Astrocyte of the cerebellum (primary cell): ENCODE results near the gene BNIP2.

Experiments
- DNase-seq: peaks from one replicate; pipeline ENCODE4 v3.0.0-alpha.2; 2011; ENCODE audit warnings: low read depth
- H3K4me3 ChIP-seq: 2 replicates; pipeline ENCODE4 v1.5.1; 2011; ENCODE audit warnings: mild to moderate bottlenecking, low read depth, low read length, moderate library complexity
- in situ Hi-C: cut with HindIII; loops from 2 replicates; pipeline ENCODE4 v1.10.0; 2017; ENCODE audit warnings: low sequenced_read_pairs
- TF ChIP-seq, protein P1 (sequence below): IDR thresholded peaks from 2 replicates; pipeline ENCODE4 v1.5.1; 2012; ENCODE audit warnings: low read length, low read depth, moderate library complexity, mild to moderate bottlenecking; ENCODE audit errors: missing control alignments

BNIP2 gene

DNA sequence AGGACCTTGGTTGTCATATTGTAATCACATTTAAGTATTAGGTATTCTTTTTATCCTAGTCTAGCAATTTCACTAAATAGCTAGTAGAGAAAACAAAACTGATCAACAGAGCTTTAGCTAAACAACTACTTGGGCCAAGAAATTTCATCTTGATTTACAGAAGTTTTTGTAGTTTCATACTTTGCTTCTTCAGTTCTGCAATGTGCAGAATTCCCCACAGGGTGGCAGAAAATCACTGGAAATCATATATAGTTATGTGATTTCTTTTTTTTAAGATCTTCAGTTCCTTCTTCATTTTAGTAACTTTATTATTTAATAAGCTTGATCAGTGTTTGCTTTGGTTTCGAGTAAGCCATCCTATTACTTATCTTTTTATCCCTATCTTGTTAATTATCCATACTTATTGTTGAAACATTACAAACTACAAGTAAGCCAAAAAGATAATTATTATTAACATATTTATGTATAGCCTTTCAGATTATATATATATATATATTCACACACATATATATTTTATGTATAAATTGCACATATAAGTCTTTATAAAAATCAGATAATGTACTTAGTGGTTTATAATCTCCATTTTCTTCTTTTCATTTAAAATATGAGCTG lies 2.2 kb upstream of the BNIP2 start:
- no peak overlapping the region for H3K4me3 ChIP-seq
- in situ Hi-C loops: loop anchor here (10.0 kb wide), 2 partner anchors 634 to 754 kb away; no protein-coding TSS in a partner anchor
- peak; percentile 23 for DNase-seq
- TF ChIP-seq, protein P1, sequence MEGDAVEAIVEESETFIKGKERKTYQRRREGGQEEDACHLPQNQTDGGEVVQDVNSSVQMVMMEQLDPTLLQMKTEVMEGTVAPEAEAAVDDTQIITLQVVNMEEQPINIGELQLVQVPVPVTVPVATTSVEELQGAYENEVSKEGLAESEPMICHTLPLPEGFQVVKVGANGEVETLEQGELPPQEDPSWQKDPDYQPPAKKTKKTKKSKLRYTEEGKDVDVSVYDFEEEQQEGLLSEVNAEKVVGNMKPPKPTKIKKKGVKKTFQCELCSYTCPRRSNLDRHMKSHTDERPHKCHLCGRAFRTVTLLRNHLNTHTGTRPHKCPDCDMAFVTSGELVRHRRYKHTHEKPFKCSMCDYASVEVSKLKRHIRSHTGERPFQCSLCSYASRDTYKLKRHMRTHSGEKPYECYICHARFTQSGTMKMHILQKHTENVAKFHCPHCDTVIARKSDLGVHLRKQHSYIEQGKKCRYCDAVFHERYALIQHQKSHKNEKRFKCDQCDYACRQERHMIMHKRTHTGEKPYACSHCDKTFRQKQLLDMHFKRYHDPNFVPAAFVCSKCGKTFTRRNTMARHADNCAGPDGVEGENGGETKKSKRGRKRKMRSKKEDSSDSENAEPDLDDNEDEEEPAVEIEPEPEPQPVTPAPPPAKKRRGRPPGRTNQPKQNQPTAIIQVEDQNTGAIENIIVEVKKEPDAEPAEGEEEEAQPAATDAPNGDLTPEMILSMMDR: peak; percentile 54

DNA sequence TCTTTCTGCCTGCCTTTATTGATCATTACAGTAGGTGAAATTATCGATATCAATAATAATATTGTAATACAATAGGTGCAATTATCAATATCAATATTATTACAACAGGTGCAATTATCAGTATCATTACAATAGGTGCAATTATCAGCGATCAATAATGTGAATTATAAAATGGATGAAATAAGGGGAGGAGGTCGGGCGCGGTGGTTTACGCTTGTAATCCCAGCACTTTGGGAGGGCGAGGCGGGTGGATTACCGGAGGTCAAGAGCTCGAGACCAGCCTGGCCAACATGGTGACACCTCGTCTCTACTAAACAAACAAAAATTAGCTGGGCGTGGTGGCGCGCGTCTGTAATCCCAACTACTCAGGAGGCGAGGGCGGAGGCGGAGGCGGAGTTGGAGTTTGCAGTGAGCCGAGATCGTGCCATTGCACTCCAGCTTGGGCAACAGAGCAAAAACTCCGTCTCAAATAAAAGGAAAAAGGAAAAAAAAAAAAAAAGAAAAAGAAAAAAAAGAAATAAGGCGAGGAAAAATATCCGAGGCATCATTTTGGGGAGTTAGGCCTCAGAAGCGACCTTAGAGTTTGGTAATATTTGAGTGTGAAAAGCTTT lies 611 bp upstream of the BNIP2 start:
- in situ Hi-C loops: loop anchor here (10.0 kb wide), 2 partner anchors 635 to 755 kb away; no protein-coding TSS in a partner anchor
- TF ChIP-seq, protein P1: no peak
- peak; percentile 19 for DNase-seq
- H3K4me3 ChIP-seq: peak overlapping the region; percentile 97

DNA sequence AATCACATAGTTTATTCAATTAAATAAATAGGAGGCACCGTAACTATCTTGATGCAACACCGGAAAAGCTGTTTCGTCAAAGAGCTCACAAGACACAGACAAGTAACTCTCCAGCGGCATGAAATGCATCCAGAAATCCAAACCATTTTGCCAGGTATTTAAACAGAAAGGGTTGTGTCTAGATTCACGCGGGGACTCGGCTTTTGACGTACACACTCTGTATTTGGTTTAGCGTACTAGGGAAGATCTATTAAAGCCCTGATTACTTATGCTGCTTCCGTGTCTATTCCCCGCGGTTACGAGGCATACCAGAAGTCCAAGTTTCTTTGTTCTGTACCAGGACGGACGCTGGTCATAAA lies 718 bp downstream of the BNIP2 start:
- H3K4me3 ChIP-seq: peak overlapping the region; percentile 97
- in situ Hi-C loops: no loop called here
- DNase-seq: peak; percentile 36
- TF ChIP-seq, protein P1: no peak

DNA sequence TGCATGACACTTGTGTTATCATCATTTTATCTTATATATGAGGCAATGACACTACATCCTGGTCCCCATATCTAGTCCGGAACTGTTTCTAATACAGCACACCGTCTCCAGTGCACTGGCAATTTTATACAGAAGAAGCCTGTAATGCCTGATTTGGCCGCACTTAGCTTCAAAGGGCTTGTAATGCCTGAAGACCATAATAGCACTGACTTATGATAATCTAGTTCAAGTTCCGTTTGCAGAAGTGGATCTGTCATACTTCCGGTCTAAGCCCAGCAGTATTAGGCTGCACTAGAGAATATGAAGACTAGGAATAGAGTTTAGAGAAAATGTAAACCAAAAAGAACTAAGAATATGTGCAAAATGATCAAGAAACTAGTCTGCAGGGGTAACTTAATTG lies 1.3 kb downstream of the BNIP2 start:
- DNase-seq: no peak
- in situ Hi-C loops: no loop called here
- TF ChIP-seq, protein P1: no peak

DNA sequence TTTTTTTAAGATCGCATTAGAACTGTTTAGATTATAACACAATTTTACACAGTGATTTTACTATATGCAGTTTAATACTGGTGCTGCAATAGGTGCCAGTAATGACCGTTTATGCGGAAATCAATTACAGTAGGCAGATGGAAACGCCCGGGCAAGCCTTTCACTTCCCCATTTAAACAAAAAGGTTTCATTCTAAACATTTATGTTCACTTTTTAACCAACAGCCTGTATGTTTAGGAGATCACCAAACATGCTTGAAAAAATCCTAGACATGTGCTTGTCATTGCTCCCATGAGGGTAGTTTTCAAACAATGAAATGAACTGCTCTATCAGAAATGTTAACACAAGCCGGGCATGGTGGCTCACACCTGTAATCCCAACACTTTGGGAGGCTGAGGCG lies 2.7 kb downstream of the BNIP2 start:
- no peak for DNase-seq
- in situ Hi-C loops: no loop called here
- no peak overlapping the region for H3K4me3 ChIP-seq
- TF ChIP-seq, protein P1: no peak

More for the DNA sequence above, 1.3 kb downstream of the BNIP2 start:
- H3K4me3 ChIP-seq: peak overlapping the region; percentile 97

DNA sequence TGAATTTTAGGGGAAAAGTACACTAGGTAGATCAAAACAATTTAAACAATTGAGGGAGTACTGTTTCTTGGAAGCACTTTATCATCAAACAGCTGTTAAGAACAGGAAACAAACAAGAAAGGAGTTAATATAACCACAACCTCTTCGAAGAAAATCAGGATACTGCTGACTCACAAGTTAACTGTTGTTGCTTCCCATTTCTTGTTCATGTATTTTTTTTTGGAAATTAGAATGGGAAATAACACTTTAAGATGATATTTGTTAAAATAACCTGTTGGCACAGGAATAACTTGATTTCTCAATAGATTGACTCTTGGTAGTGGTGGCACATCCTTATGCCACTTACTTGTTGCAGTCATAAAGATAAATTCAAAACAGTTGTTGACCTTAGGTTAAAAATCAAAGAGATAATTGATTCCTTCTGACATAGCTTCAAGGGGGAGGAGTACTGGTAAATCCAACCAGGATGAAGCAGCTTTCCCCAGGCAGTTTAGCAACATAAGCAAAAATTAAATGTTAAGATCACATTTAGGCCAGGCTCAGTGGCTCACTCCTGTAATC lies 3.3 kb downstream of the BNIP2 start:
- in situ Hi-C loops: no loop called here
- H3K4me3 ChIP-seq: no peak overlapping the region
- DNase-seq: peak; percentile 9
- TF ChIP-seq, protein P1: no peak
